NCI-H1092 (cell line): ENCODE data around the gene PSME1.

Experiments used
- DNase-seq: peaks from one replicate; lab custom pipeline; 2025; lab: John Stamatoyannopoulos, UW

PSME1 gene

GRCh38 chr14:24130380-24130716 is 5.6 kb upstream of the PSME1 start, which contains the start of gene FITM1:
Gene FITM1 (plus strand): TSS chr14:24130659. CDS start chr14:24131564, 905 bp downstream.
- DNase-seq = no peak

- no peak for DNase-seq
Measured at GRCh38 chr14:24130717-24131548, 5.1 kb upstream of the PSME1 start.

- no peak for DNase-seq
Measured at GRCh38 chr14:24131549-24131966, 4.4 kb upstream of the PSME1 start.

GRCh38 chr14:24132061-24132685 is 3.8 kb upstream of the PSME1 start:
- DNase-seq = no peak

- DNase-seq = no peak
Measured at GRCh38 chr14:24132976-24133375, 3.0 kb upstream of the PSME1 start.

- no peak for DNase-seq
Measured at GRCh38 chr14:24133735-24134134, 2.3 kb upstream of the PSME1 start.

- DNase-seq = no peak
Measured at GRCh38 chr14:24135584-24135833, 485 bp upstream of the PSME1 start.

- DNase-seq = no peak
Measured at GRCh38 chr14:24136684-24137528, 912 bp downstream of the PSME1 start.

GRCh38 chr14:24137529-24138395 is 1.8 kb downstream of the PSME1 start:
- no peak for DNase-seq

- no peak for DNase-seq
Measured at GRCh38 chr14:24138396-24139271, 2.6 kb downstream of the PSME1 start.

GRCh38 chr14:24139272-24139934 is 3.4 kb downstream of the PSME1 start:
- DNase-seq = no peak

- DNase-seq = peak; percentile 100
Measured at GRCh38 chr14:24141097-24141880, 5.3 kb downstream of the PSME1 start, which contains the start of gene EMC9. Gene EMC9 (minus strand): TSS chr14:24141591. CDS start chr14:24141304, 287 bp downstream.

- DNase-seq = no peak
Measured at GRCh38 chr14:24143511-24143910, 7.5 kb downstream of the PSME1 start.

GRCh38 chr14:24144451-24144850 is 8.5 kb downstream of the PSME1 start:
- DNase-seq = no peak

GRCh38 chr14:24145219-24145618 is 9.2 kb downstream of the PSME1 start:
- DNase-seq = no peak

- DNase-seq = no peak
Measured at GRCh38 chr14:24145690-24146452, 9.9 kb downstream of the PSME1 start.

GRCh38 chr14:24146453-24146977 is 10.5 kb downstream of the PSME1 start, which contains the start of gene PSME2:
Gene PSME2 (minus strand): TSS chr14:24146610. CDS start chr14:24146581, 29 bp downstream.
- DNase-seq = peak; percentile 98
